Measurements from ENCODE around the gene ARHGDIG. TPM values are rescaled to one million over a fixed set of nuclear protein-coding genes. Genes with fewer than 3 reads are reported as not detected.

The ARHGDIG gene
- total and polyA plus RNA-seq, 12 donors = 0.23 to 3.5 (median 0.88) TPM; not detected in 3

DNA sequence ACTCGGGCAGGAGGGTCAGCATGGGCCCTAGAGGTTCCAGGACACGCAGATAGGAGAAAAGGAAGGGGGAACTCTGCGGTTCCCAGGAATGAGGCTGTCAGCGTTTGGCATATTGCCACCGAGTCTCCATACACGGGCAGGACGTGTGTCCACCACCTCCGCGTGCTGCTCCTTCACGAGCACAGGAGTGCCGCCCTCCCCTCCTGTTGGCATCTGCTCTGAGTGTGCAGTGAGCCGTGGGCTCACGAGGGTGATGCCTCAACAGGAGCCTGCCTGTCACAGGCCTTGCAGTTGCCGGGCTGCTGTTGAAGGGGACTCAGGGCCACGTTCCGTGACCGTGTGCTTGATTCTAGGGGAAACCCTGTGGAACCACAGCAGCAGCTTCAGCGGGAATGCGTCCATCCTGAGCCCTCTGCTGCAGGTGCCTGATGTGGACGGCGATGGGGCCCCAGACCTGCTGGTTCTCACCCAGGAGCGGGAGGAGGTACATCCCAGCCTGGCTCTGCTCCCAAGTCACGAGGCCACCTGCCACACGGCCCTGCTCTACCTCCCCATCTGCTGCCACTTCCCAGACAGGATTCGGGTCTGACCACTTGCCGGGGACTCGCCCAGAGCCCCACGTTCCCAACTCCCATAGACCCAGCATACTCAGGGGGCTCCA, 19.2 kb upstream of the ARHGDIG start:
- H3K4me1 ChIP-seq (replicated peaks in 1 of 2) = no peaks in the 10 kb centered on the region
- peaks cover 0 to 65% of the 10 kb centered on the region in 2 donors for H3K36me3 ChIP-seq (replicated peaks in 1 of 2)
- H3K27me3 ChIP-seq = no peaks in the 10 kb centered on the region
- H3K4me3 ChIP-seq = no peak overlapping the region
- intact Hi-C loops (cut with DNase I) = no loop called here
- no peak for DNase-seq
- no peak overlapping the region for H3K27ac ChIP-seq
- TF ChIP-seq POLR2A (IDR thresholded peaks at IDR 0.05) = no peak
- TF ChIP-seq, protein P1, sequence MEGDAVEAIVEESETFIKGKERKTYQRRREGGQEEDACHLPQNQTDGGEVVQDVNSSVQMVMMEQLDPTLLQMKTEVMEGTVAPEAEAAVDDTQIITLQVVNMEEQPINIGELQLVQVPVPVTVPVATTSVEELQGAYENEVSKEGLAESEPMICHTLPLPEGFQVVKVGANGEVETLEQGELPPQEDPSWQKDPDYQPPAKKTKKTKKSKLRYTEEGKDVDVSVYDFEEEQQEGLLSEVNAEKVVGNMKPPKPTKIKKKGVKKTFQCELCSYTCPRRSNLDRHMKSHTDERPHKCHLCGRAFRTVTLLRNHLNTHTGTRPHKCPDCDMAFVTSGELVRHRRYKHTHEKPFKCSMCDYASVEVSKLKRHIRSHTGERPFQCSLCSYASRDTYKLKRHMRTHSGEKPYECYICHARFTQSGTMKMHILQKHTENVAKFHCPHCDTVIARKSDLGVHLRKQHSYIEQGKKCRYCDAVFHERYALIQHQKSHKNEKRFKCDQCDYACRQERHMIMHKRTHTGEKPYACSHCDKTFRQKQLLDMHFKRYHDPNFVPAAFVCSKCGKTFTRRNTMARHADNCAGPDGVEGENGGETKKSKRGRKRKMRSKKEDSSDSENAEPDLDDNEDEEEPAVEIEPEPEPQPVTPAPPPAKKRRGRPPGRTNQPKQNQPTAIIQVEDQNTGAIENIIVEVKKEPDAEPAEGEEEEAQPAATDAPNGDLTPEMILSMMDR (IDR thresholded peaks at IDR 0.05) = no peak
- H3K9me3 ChIP-seq (replicated peaks in 1 of 3) = no peaks in the 10 kb centered on the region
- WGBS, 4 donors = 89 to 95% (median 94%) methylated on average over 13 to 28 of the region's 28 CpGs

DNA sequence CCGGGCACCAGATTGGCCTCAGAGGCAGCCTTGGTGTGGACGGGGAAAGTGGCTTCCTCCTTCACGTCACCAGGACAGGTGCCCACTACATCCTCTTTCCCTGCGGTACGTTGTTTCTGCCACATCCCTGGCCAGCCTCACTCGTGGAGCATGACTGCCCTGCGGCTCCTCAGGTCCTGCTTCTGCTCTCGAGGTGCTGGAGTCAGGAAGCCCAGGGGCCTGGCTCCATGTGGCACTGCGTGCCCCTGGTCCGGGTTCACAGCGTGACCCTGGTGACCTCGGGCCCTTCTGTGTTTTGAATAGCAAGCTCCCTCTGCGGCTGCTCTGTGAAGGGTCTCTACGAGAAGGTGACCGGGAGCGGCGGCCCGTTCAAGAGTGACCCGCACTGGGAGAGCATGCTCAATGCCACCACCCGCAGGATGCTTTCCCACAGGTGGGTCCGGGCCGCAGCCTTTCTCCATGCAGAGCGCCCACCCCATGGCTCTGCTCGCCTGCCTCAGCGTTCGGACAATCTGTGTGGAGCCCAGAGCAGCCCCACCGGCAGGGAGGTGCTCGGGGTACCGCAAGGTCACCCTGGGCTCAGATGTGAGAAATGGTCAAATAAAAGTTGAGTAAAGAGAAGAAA, 18.2 kb upstream of the ARHGDIG start:
- peaks cover 0 to 65% of the 10 kb centered on the region in 2 donors for H3K36me3 ChIP-seq (replicated peaks in 1 of 2)
- WGBS, 4 donors = 87 to 93% (median 92%) methylated on average over 8 to 29 of the region's 29 CpGs

DNA sequence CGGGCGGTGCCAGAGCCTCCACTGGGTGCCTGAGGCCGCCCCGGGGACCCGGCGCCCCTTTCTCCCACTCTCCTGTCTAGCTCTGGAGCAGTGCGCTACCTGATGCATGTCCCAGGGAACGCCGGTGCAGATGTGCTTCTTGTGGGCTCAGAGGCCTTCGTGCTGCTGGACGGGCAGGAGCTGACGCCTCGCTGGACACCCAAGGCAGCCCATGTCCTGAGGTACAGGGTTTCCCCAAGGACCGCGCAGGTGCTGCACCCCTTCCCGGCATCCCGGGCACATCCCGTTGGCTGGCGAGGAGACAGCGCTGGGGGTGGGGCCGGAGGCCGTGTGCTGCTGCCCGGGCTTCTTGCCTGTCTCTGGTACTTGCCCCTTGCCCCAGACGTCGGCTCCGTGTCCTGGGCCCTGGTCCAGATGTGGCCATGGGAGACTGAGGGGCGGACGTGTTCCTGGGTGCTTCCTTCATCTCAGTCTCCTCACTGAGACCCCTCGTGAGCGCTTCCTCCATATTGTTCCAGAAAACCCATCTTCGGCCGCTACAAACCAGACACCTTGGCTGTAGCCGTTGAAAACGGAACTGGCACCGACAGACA, 17.1 kb upstream of the ARHGDIG start:
- no peak overlapping the region for H3K4me3 ChIP-seq
- H3K36me3 ChIP-seq (replicated peaks in 1 of 2) = peaks cover 0 to 65% of the 10 kb centered on the region in 2 donors
- H3K4me1 ChIP-seq (replicated peaks in 1 of 2) = no peaks in the 10 kb centered on the region
- H3K27me3 ChIP-seq = no peaks in the 10 kb centered on the region
- DNase-seq = no peak
- 90 to 97% (median 93%) methylated on average over 17 to 35 of the region's 35 CpGs for WGBS, 4 donors
- H3K9me3 ChIP-seq (replicated peaks in 1 of 3) = no peaks in the 10 kb centered on the region
- intact Hi-C loops (cut with DNase I) = no loop called here
- no peak overlapping the region for H3K27ac ChIP-seq
- no peak for TF ChIP-seq POLR2A (IDR thresholded peaks at IDR 0.05)
- TF ChIP-seq, protein P1 (IDR thresholded peaks at IDR 0.05) = no peak

More for the DNA sequence above, 18.2 kb upstream of the ARHGDIG start:
- intact Hi-C loops (cut with DNase I) = no loop called here
- no peak overlapping the region for H3K27ac ChIP-seq
- H3K9me3 ChIP-seq (replicated peaks in 1 of 3) = no peaks in the 10 kb centered on the region
- no peaks in the 10 kb centered on the region for H3K4me1 ChIP-seq (replicated peaks in 1 of 2)
- no peak overlapping the region for H3K4me3 ChIP-seq
- no peaks in the 10 kb centered on the region for H3K27me3 ChIP-seq
- TF ChIP-seq, protein P1 (IDR thresholded peaks at IDR 0.05) = no peak
- no peak for TF ChIP-seq POLR2A (IDR thresholded peaks at IDR 0.05)
- no peak for DNase-seq

DNA sequence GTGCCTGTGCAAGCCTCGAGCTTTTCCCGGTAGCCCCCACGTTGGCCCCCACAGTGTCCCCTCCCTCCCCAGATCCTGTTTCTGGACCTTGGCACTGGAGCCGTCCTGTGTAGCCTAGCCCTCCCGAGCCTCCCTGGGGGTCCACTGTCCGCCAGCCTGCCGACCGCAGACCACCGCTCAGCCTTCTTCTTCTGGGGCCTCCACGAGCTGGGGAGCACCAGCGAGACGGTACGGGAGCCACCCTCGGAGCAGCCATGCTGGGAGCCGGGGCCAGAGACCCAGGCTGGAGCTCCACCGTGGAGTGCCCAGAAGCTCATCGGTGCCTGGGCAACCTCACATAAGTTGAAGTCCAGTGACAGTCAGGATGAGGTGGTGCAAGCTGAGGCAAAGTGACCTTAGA, 16.4 kb upstream of the ARHGDIG start:
- Histone ChIP-seq H3K4me3 (no peak overlapping the region), H3K27me3 (no peaks in the 10 kb centered on the region), H3K9me3 (replicated peaks in 1 of 3) (no peaks in the 10 kb centered on the region), H3K4me1 (replicated peaks in 1 of 2) (no peaks in the 10 kb centered on the region), H3K36me3 (replicated peaks in 1 of 2) (peaks cover 0 to 63% of the 10 kb centered on the region in 2 donors), H3K27ac (no peak overlapping the region)
- intact Hi-C loops (cut with DNase I) = no loop called here
- TF ChIP-seq, protein P1 (IDR thresholded peaks at IDR 0.05) = no peak
- TF ChIP-seq POLR2A (IDR thresholded peaks at IDR 0.05) = no peak
- DNase-seq = no peak
- WGBS, 4 donors = 92 to 98% (median 93%) methylated on average over 10 to 17 of the region's 17 CpGs
